Glutamatergic neuron (in vitro differentiated cells): ENCODE results near the gene THSD7A. TPM values are rescaled to one million over a fixed set of nuclear protein-coding genes. Genes with fewer than 3 reads are reported as not detected.
A peak's percentile ranks its signal among the peaks of the same experiment; 100 is the strongest.

Experiments used
- DNase-seq: peaks from one replicate; pipeline ENCODE4 v3.0.0; 2022
- H3K27ac Mint-ChIP-seq: one replicate; pipeline ENCODE4 v1.8.0; 2020; ENCODE audit warnings: mild to moderate bottlenecking, mixed read lengths, inconsistent platforms; ENCODE audit not compliant: unreplicated experiment
- H3K27me3 Mint-ChIP-seq: one replicate; pipeline ENCODE4 v1.8.0; 2020; ENCODE audit warnings: mild to moderate bottlenecking, moderate library complexity, mixed read lengths, inconsistent platforms; ENCODE audit not compliant: unreplicated experiment
- H3K36me3 Mint-ChIP-seq: one replicate; pipeline ENCODE4 v1.8.0; 2020; ENCODE audit warnings: mild to moderate bottlenecking, mixed read lengths, inconsistent platforms; ENCODE audit not compliant: unreplicated experiment
- H3K4me1 Mint-ChIP-seq: one replicate; pipeline ENCODE4 v1.8.0; 2020; ENCODE audit warnings: mild to moderate bottlenecking, low read depth, mixed read lengths, inconsistent platforms; ENCODE audit not compliant: unreplicated experiment
- H3K4me3 Mint-ChIP-seq: one replicate; pipeline ENCODE4 v1.8.0; 2020; ENCODE audit warnings: mild to moderate bottlenecking, mixed read lengths, inconsistent platforms; ENCODE audit not compliant: unreplicated experiment
- H3K9me3 Mint-ChIP-seq: one replicate; pipeline ENCODE4 v1.8.0; 2020; ENCODE audit warnings: mild to moderate bottlenecking, moderate library complexity, mixed read lengths, inconsistent platforms; ENCODE audit not compliant: unreplicated experiment
- total RNA-seq: library from RNA; stranded (reverse); fragmentation: NEBNext Ultra II Directional; extraction: Animal tissue kit (Norgen Biotek cat#: 25700); gene quantifications from one replicate; pipeline ENCODE4 v1.2.1, GENCODE V29; 2021; ENCODE audit not compliant: unreplicated experiment
- TF ChIP-seq, protein P1 (sequence below): fragments of 200-600 bp; sonication (generic); IDR thresholded peaks from one replicate; pipeline ENCODE4 v1.5.0; 2021; ENCODE audit not compliant: partially characterized antibody, unreplicated experiment

The THSD7A gene
- total RNA-seq, 1 donor from 2014 or later: 211 TPM

DNA sequence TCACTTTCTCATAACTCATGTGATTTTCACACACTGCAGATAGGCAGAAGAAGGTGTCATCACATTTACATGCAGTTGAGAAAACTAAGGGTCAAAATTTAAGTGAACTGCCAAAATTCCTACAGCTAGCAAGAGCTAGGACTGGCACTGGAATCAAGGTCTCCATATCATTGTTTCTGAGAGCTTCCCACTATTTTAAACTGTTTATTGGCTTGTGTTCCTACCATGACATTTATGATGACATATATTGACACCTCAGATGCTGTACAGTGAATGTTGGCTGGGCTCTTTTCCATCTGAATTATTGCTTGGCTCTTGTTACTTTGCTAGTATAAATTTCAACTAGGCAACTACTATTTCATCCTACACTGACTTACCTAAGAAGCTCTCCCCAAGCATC, 2.0 kb downstream of the THSD7A start:
- peaks cover 29% of the 10 kb centered on the region for H3K4me1 Mint-ChIP-seq
- TF ChIP-seq, protein P1, sequence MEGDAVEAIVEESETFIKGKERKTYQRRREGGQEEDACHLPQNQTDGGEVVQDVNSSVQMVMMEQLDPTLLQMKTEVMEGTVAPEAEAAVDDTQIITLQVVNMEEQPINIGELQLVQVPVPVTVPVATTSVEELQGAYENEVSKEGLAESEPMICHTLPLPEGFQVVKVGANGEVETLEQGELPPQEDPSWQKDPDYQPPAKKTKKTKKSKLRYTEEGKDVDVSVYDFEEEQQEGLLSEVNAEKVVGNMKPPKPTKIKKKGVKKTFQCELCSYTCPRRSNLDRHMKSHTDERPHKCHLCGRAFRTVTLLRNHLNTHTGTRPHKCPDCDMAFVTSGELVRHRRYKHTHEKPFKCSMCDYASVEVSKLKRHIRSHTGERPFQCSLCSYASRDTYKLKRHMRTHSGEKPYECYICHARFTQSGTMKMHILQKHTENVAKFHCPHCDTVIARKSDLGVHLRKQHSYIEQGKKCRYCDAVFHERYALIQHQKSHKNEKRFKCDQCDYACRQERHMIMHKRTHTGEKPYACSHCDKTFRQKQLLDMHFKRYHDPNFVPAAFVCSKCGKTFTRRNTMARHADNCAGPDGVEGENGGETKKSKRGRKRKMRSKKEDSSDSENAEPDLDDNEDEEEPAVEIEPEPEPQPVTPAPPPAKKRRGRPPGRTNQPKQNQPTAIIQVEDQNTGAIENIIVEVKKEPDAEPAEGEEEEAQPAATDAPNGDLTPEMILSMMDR: no peak
- H3K4me3 Mint-ChIP-seq: peak overlapping the region; percentile 92
- H3K27ac Mint-ChIP-seq: peak overlapping the region; percentile 70
- peaks cover 6% of the 10 kb centered on the region for H3K27me3 Mint-ChIP-seq
- no peak for DNase-seq
- no peaks in the 10 kb centered on the region for H3K36me3 Mint-ChIP-seq
- H3K9me3 Mint-ChIP-seq: peaks cover 6% of the 10 kb centered on the region

DNA sequence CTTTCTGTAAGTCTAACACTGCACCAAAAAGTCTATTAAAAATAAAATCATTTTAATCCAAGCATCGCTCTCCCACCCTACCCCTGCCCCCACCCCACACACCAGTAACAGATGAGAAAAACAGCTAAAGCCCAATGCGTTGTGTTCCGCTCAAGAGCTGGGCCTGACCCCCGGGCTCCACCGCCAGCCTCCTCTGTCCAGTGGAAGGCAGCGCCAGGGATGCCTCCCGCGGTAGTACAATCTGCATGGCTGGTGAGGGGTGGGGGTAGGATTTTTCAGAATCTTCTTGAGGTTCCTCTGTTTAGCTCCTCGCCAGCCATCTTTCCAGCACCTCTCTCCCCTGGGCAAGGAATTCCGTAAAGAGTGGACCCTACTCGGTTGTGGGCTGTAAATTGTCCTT, 12.1 kb downstream of the THSD7A start:
- no peak overlapping the region for H3K4me3 Mint-ChIP-seq
- TF ChIP-seq, protein P1: no peak
- peaks cover 7% of the 10 kb centered on the region for H3K9me3 Mint-ChIP-seq

GRCh38 chr7:11819271-11819670, 12.7 kb downstream of the THSD7A start:
- DNase-seq: no peak
- Mint-ChIP-seq H3K9me3 (peaks cover 7% of the 10 kb centered on the region), H3K4me1 (peaks cover 28% of the 10 kb centered on the region), H3K27ac (no peak overlapping the region), H3K27me3 (peaks cover 2% of the 10 kb centered on the region), H3K4me3 (no peak overlapping the region), H3K36me3 (peaks cover 20% of the 10 kb centered on the region)
- TF ChIP-seq, protein P1: no peak

More for the DNA sequence above, 12.1 kb downstream of the THSD7A start:
- DNase-seq: no peak
- peaks cover 2% of the 10 kb centered on the region for H3K27me3 Mint-ChIP-seq
- H3K27ac Mint-ChIP-seq: no peak overlapping the region
- H3K4me1 Mint-ChIP-seq: peaks cover 27% of the 10 kb centered on the region
- H3K36me3 Mint-ChIP-seq: peaks cover 20% of the 10 kb centered on the region

- H3K27ac Mint-ChIP-seq: no peak overlapping the region
- no peak for DNase-seq
- peaks cover 17% of the 10 kb centered on the region for H3K36me3 Mint-ChIP-seq
- peaks cover 27% of the 10 kb centered on the region for H3K4me1 Mint-ChIP-seq
- H3K27me3 Mint-ChIP-seq: peaks cover 2% of the 10 kb centered on the region
- TF ChIP-seq, protein P1: no peak
- H3K4me3 Mint-ChIP-seq: no peak overlapping the region
- peaks cover 7% of the 10 kb centered on the region for H3K9me3 Mint-ChIP-seq
Observed at GRCh38 chr7:11818281-11818680, 13.7 kb downstream of the THSD7A start.

DNA sequence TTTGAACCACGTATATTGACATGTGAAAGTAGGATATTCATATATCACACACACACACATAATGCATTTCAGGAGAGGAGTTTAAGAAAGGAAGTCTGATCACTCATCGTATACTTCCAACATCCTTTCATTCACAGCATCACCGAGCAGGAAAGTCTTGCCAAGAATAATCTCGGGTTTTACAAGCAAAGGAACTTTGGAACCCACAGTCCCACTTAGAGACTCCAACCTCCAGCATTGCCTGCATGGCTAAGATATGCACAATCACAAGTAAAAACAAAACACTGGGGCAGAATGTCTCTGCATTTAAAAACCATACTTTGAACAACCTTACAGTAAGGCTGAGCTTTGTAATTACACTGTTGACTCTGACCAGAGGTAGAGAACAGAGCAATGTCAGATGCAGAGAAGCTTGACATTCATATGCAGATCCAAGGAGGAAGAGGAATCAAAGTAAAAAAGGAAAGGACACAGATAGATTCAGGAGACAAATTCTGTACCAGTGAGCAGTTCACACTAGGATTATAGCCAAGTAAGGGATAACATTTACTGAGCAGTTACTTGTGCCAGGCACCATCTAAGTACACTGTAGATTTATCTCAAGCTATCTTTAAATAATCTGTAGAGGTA, 14.8 kb downstream of the THSD7A start:
- TF ChIP-seq, protein P1: no peak
- peaks cover 24% of the 10 kb centered on the region for H3K4me1 Mint-ChIP-seq
- no peak overlapping the region for H3K27ac Mint-ChIP-seq
- H3K27me3 Mint-ChIP-seq: peaks cover 2% of the 10 kb centered on the region
- H3K4me3 Mint-ChIP-seq: peak overlapping the region; percentile 4
- DNase-seq: no peak
- H3K36me3 Mint-ChIP-seq: peaks cover 15% of the 10 kb centered on the region
- H3K9me3 Mint-ChIP-seq: peaks cover 7% of the 10 kb centered on the region
